Left lung (tissue), 10 donors: ENCODE data around the gene PMPCA. TPM values are rescaled to one million over a fixed set of nuclear protein-coding genes. Genes with fewer than 3 reads are reported as not detected.

Experiments
- ATAC-seq: fragments of 200-7000 bp; cut with Tn5 transposase; one replicate; pipeline ENCODE4 v1.9.1; 2020; ENCODE audit warnings: moderate library complexity
- DNase-seq, 4 donors: peaks; one replicate each; pipeline ENCODE4 v3.0.0-alpha.2; 2013 to 2020
- H3K27ac ChIP-seq, 2 donors: fragments of 200-600 bp; sonication (generic) in 1 of 2; one replicate each; pipeline versions ENCODE4 v1.5.0 to v1.8.0; 2020 to 2021
- H3K27me3 ChIP-seq, 2 donors: fragments of 200-600 bp; sonication (generic) in 1 of 2; one replicate each; pipeline versions ENCODE4 v1.5.0 to v1.8.0; 2020 to 2021
- H3K36me3 ChIP-seq, 2 donors: fragments of 200-600 bp; sonication (generic) in 1 of 2; one replicate each; pipeline versions ENCODE4 v1.5.0 to v1.8.0; 2020 to 2021
- H3K4me1 ChIP-seq, 2 donors: fragments of 200-600 bp; one replicate each; pipeline ENCODE4 v1.8.0; 2021
- H3K4me3 ChIP-seq, 2 donors: fragments of 200-600 bp; sonication (generic) in 1 of 2; one replicate each; pipeline versions ENCODE4 v1.5.0 to v1.8.0; 2020 to 2021; ENCODE audit warnings: mild to moderate bottlenecking in 1 of 2
- H3K9me3 ChIP-seq, 2 donors: fragments of 200-600 bp; sonication (generic) in 1 of 2; one replicate each; pipeline versions ENCODE4 v1.5.0 to v1.8.0; 2020 to 2021
- intact Hi-C, 2 donors: fragments of 100-400 bp; cut with DNase I; formaldehyde crosslinking; loops; one replicate each; pipeline versions ENCODE4 v1.11.2 to v1.14.2; 2022
- polyA plus RNA-seq, 6 donors: library from polyadenylated mRNA; unstranded; fragments of 120-200 nt; gene quantifications; one replicate each; pipeline ENCODE4 v1.2.1, GENCODE V29; 2013; ENCODE audit not compliant: insufficient read length in 6 of 6
- total RNA-seq, 2 donors: library from RNA; stranded (reverse); fragmentation: NEBNext Ultra II Directional; extraction: Animal tissue kit (Norgen Biotek cat#: 25700); gene quantifications; one replicate each; pipeline ENCODE4 v1.2.1, GENCODE V29; 2021
- TF ChIP-seq, protein P1 (sequence below), 2 donors: fragments of 200-600 bp; sonication (generic) in 1 of 2; IDR thresholded peaks; one replicate each; pipeline versions ENCODE4 v1.5.0 to v1.8.0; 2021; ENCODE audit warnings: antibody characterized with exemption in 2 of 2
- donor health status: DM: no; HTN: yes; CAD: no.
- donor health status: DM: no; HTN: no; CAD: no.

The PMPCA gene
- total and polyA plus RNA-seq, 8 donors, result 44.7 to 59.5 (median 53.1) TPM

- no peak overlapping the region for H3K4me3 ChIP-seq
- no peaks in the 10 kb centered on the region for H3K9me3 ChIP-seq
- H3K36me3 ChIP-seq, result peaks cover 0 to 72% of the 10 kb centered on the region in 2 donors
- no peak for ATAC-seq
- H3K27me3 ChIP-seq, result no peaks in the 10 kb centered on the region
- intact Hi-C loops, result no loop called here
- no peak for DNase-seq
- H3K4me1 ChIP-seq, result peaks cover 0 to 8% of the 10 kb centered on the region in 2 donors
- TF ChIP-seq, protein P1, sequence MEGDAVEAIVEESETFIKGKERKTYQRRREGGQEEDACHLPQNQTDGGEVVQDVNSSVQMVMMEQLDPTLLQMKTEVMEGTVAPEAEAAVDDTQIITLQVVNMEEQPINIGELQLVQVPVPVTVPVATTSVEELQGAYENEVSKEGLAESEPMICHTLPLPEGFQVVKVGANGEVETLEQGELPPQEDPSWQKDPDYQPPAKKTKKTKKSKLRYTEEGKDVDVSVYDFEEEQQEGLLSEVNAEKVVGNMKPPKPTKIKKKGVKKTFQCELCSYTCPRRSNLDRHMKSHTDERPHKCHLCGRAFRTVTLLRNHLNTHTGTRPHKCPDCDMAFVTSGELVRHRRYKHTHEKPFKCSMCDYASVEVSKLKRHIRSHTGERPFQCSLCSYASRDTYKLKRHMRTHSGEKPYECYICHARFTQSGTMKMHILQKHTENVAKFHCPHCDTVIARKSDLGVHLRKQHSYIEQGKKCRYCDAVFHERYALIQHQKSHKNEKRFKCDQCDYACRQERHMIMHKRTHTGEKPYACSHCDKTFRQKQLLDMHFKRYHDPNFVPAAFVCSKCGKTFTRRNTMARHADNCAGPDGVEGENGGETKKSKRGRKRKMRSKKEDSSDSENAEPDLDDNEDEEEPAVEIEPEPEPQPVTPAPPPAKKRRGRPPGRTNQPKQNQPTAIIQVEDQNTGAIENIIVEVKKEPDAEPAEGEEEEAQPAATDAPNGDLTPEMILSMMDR (IDR thresholded peaks at IDR 0.05), result no peak
- no peak overlapping the region for H3K27ac ChIP-seq
These were observed 32.1 kb upstream of the PMPCA start for GRCh38 chr9:136378170-136379002.

GRCh38 chr9:136379003-136379287, 31.5 kb upstream of the PMPCA start:
- H3K9me3 ChIP-seq, result no peaks in the 10 kb centered on the region
- intact Hi-C loops, result no loop called here
- H3K4me3 ChIP-seq, result no peak overlapping the region
- no peak overlapping the region for H3K27ac ChIP-seq
- ATAC-seq (no peak), DNase-seq (no peak)
- H3K4me1 ChIP-seq, result peaks cover 0 to 2% of the 10 kb centered on the region in 2 donors
- H3K27me3 ChIP-seq, result no peaks in the 10 kb centered on the region
- H3K36me3 ChIP-seq, result peaks cover 0 to 78% of the 10 kb centered on the region in 2 donors
- TF ChIP-seq, protein P1 (IDR thresholded peaks at IDR 0.05), result no peak

- TF ChIP-seq, protein P1 (IDR thresholded peaks at IDR 0.05), result no peak
- H3K36me3 ChIP-seq, result peaks cover 0 to 82% of the 10 kb centered on the region in 2 donors
- intact Hi-C loops, result no loop called here
- H3K4me3 ChIP-seq, result no peak overlapping the region
- H3K4me1 ChIP-seq, result no peaks in the 10 kb centered on the region
- no peak for DNase-seq
- H3K27me3 ChIP-seq, result no peaks in the 10 kb centered on the region
- H3K27ac ChIP-seq, result no peak overlapping the region
- H3K9me3 ChIP-seq, result no peaks in the 10 kb centered on the region
- no peak for ATAC-seq
These were observed 31.1 kb upstream of the PMPCA start for GRCh38 chr9:136379401-136379800.

DNA sequence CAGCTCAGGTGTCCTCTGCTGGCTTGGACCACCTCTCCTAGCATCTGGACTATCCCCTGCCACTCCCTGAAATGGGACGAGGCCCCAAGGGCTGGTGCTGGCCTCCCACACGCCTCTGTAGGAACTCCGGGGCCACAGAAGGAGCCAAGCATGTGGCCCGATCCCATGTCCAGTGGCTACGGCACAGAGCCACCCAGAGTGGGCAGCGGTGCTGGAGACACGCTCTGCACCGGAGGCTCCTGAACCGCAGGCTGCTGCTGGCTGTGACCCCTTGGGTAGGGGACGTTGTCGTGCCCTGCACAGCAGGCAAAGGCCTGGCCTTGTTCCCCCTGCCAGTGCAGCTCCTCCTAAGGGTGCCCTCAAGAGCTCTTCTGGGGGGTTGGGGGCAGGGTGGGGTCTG, 30.6 kb upstream of the PMPCA start:
- H3K4me1 ChIP-seq, result no peaks in the 10 kb centered on the region
- no peak overlapping the region for H3K4me3 ChIP-seq
- no peaks in the 10 kb centered on the region for H3K9me3 ChIP-seq
- ATAC-seq (no peak), DNase-seq (no peak)
- TF ChIP-seq, protein P1 (IDR thresholded peaks at IDR 0.05), result no peak
- intact Hi-C loops, result no loop called here
- peaks cover 0 to 86% of the 10 kb centered on the region in 2 donors for H3K36me3 ChIP-seq
- no peak overlapping the region for H3K27ac ChIP-seq
- H3K27me3 ChIP-seq, result no peaks in the 10 kb centered on the region

- Histone ChIP-seq H3K4me3 (no peak overlapping the region), H3K27ac (no peak overlapping the region), H3K27me3 (no peaks in the 10 kb centered on the region), H3K4me1 (no peaks in the 10 kb centered on the region), H3K36me3 (peaks cover 0 to 85% of the 10 kb centered on the region in 2 donors), H3K9me3 (no peaks in the 10 kb centered on the region)
- TF ChIP-seq, protein P1 (IDR thresholded peaks at IDR 0.05), result no peak
- ATAC-seq (no peak), DNase-seq (no peak)
- intact Hi-C loops, result no loop called here
These were observed 30.1 kb upstream of the PMPCA start for GRCh38 chr9:136380381-136380780.
